ENCODE data around the gene CNOT6. TPM values are rescaled to one million over a fixed set of nuclear protein-coding genes. Genes with fewer than 3 reads are reported as not detected.

CNOT6 gene
- total and polyA plus RNA-seq, 10 of the 15 experiments (the other 5 are each of a cell fraction or from before 2014, with no cell fraction given) = 3.8 to 22.1 (median 12.1) TPM

- no peak for TF ChIP-seq ZBTB11 (CRISPR knock-in tag; IDR thresholded peaks at IDR 0.05)
- no peak for TF ChIP-seq SIN3A (IDR thresholded peaks at IDR 0.05; ENCODE audit: low read depth, low read length)
- no peak for TF ChIP-seq HDAC6 (IDR thresholded peaks at IDR 0.05; ENCODE audit: unreplicated experiment)
Observed at GRCh38 chr5:180467989-180468731, 26.0 kb upstream of the CNOT6 start (continued).

DNA sequence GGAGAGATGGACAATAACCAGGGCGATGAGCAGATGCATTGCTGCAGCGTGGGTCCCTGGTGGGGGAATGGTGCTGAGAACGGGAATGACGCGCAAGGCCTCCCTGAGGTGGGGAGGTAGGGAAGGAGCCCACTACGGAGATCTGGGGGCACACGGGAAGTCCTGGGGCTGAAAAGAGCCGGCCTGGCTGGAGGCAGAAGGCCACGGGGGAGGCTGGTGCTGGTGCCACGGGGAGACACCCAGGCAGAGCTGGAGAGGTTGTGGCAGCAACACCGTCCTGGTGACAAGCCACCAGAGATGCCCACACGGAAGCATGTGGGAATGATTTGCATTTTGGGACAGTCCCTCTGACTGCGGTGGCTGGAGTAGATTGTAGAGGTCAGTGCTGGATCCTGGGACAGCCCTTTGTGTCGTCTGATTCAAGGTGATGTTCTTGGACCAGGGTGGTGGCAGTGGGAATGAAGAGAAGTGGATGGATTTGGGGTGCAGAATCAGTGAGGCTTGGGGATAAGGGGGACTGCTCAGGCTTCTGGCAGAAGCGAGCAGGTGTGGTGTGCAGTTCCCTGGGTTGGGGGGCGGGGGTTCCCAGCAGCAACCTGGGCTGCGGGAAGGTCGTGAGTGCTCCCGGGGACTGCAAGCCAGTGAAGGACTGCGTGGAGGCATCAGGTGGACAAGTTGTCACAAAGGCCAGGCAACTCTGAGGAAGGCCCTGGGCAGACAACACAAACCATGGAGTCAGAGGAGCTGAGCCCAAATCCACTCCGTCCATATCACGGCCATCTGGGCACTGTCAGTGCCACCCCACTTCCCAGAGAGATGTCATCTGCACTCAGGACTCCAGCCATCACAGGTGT lies 25.2 kb upstream of the CNOT6 start:
- DNase-seq (ENCODE audit: low read depth, low spot score) (no peak), FAIRE-seq (no peak), ATAC-seq (no peak)
- ChIA-PET CTCF (no interaction called here), SMC1A (ENCODE audit: uncharacterized antibody, unreplicated experiment) (interaction anchor here (1.0 kb wide), 1 partner anchor 15 kb away, joined by 3 read pairs; no protein-coding TSS in a partner anchor), RAD21 (ENCODE audit: unreplicated experiment) (interaction anchor here (1.4 kb wide), 1 partner anchor 175 kb away, joined by 5 read pairs; no protein-coding TSS in a partner anchor), POLR2A (no interaction called here)
- Histone ChIP-seq H2AFZ (ENCODE audit: control insufficient read depth, low read depth, low read length) (no peak overlapping the region), H3K36me3 (ENCODE audit: control insufficient read depth in 2 of 2, insufficient read depth in 2 of 2, low read length in 1 of 2) (no peaks in the 10 kb centered on the region), H3K9me3 (replicated peaks; ENCODE audit: control insufficient read depth, insufficient read depth, low read length) (no peaks in the 10 kb centered on the region), H3K9ac (ENCODE audit: control insufficient read depth, insufficient read depth, low read length) (no peak overlapping the region), H3K4me2 (ENCODE audit: control insufficient read depth, insufficient read depth) (no peak overlapping the region), H3K27ac (ENCODE audit: control insufficient read depth, insufficient read depth) (no peak overlapping the region), H3K4me3 (no peak overlapping the region), H3K27me3 (replicated peaks in 1 of 2; ENCODE audit: control insufficient read depth in 2 of 2, insufficient read depth in 2 of 2, low read length in 1 of 2) (no peaks in the 10 kb centered on the region), H4K20me1 (ENCODE audit: control insufficient read depth, insufficient read depth) (no peaks in the 10 kb centered on the region), H3K79me2 (ENCODE audit: control insufficient read depth, insufficient read depth, low read length) (no peaks in the 10 kb centered on the region), H3K4me1 (ENCODE audit: control insufficient read depth, insufficient read depth, low read length) (no peaks in the 10 kb centered on the region)
- in situ Hi-C loops (cut with MboI) = no loop called here
- BruUV-seq (replicated peaks) = no TSS peak
- intact Hi-C loops (cut with micrococcal nuclease; ENCODE audit: unreplicated experiment) = no loop called here
- 28% methylated on average over 22 of the region's 22 CpGs for WGBS (ENCODE audit: insufficient coverage, insufficient replicate concordance, low lambda C conversion rate, missing lambda C conversion rate)
- TF ChIP-seq KLF5 (IDR thresholded peaks at IDR 0.05; ENCODE audit: partially characterized antibody) (no peak), ZNF24 (IDR thresholded peaks at IDR 0.05) (no peak), KDM1A (IDR thresholded peaks at IDR 0.05; ENCODE audit: borderline replicate concordance) (no peak), HSF1 (IDR thresholded peaks at IDR 0.05; ENCODE audit: low read depth, low read length) (no peak), RAD51 (IDR thresholded peaks at IDR 0.05) (no peak), RELA (IDR thresholded peaks at IDR 0.05; ENCODE audit: borderline replicate concordance, partially characterized antibody) (no peak), LARP7 (IDR thresholded peaks at IDR 0.05) (no peak), BRCA1 (IDR thresholded peaks at IDR 0.05; ENCODE audit: low read depth, low read length) (no peak), FOXK2 (IDR thresholded peaks at IDR 0.05) (no peak), CEBPB (IDR thresholded peaks at IDR 0.05; ENCODE audit: borderline replicate concordance in 1 of 2, low read depth in 2 of 2, low read length in 2 of 2) (no peak), ZNF207 (IDR thresholded peaks at IDR 0.05; ENCODE audit: borderline replicate concordance) (no peak), ZNF622 (IDR thresholded peaks at IDR 0.05) (no peak)
- TF ChIP-seq, protein P1, sequence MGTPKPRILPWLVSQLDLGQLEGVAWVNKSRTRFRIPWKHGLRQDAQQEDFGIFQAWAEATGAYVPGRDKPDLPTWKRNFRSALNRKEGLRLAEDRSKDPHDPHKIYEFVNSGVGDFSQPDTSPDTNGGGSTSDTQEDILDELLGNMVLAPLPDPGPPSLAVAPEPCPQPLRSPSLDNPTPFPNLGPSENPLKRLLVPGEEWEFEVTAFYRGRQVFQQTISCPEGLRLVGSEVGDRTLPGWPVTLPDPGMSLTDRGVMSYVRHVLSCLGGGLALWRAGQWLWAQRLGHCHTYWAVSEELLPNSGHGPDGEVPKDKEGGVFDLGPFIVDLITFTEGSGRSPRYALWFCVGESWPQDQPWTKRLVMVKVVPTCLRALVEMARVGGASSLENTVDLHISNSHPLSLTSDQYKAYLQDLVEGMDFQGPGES (IDR thresholded peaks at IDR 0.05) = no peak

Measured in GM12878 (cell line).